Stimulated activated CD4-positive, alpha-beta T cell treated with anti-CD3 and anti-CD28 coated beads, Interleukin-15, amount 100 ng/mL, for 1 hour (primary cell): ENCODE data around the gene ELAPOR1.
"Not testable (repeated sequence)": the region's sequence is repeated elsewhere in the genome, so short reads cannot be mapped to it uniquely, and the experiment has no call there.

Source experiments
- DNase-seq, 2 donors: peaks; one replicate each; pipeline ENCODE4 v3.0.0-alpha.2; 2020; ENCODE audit warnings: low read depth in 1 of 2, low spot score in 1 of 2

ELAPOR1 gene

DNA sequence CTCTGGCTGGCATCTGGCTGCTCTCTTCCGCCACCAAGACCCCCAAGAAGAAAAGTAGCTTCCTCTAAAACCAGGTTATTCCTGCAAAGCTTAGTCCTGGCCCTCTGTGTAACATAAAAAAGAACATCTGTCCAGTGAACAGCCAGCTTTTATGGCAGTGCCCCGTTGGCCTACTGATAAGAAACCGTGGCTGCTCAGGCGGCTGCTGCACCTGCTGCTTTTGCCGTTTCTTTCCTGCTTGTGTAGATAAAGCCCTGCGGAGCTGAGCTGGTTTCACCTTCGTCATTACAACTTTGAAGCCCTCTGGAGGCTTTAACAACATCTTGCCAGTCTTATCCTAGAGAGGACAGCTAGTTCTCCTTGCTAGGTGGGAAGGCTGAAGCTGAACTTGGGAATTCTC, 20.5 kb downstream of the ELAPOR1 start:
- DNase-seq: no peak

DNA sequence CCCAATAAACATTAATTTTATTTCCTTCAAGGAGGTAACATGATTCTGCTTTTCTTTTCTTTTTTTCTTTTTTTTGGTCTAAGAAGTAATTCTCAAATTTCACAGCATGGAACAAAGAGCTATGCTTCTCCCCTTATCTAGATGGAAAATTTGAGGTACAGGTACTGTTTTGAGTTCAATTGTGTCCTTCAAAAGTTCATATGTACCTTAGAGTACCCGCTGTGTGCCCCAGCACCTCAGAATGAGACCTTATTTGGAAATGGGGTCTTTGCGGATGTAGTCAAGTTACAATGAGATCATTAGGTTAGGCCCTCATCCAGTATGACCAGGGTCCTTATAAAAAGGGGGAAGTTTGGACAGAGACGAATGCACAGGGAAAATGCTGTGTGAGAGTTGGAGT, 22.0 kb downstream of the ELAPOR1 start:
- DNase-seq: no peak

DNA sequence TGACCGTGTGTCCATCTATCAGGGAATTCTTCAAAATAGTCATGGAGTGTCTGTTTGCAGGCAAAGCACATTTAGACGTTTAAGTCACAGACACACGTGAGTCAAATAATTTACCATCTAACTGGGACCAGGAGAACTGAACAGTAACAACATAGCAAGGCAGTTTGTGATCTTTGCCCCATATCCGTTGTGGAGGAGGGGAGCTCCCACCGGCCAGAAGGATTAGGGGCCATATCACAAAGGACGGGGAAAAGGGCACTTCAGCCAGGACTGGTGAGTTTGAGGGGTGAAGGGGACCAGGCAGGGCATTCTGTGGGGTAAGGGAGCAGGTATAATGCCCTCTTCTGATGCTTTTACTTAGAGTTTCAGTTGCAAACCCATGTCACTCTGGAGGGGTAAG, 22.9 kb downstream of the ELAPOR1 start:
- DNase-seq: no peak

DNA sequence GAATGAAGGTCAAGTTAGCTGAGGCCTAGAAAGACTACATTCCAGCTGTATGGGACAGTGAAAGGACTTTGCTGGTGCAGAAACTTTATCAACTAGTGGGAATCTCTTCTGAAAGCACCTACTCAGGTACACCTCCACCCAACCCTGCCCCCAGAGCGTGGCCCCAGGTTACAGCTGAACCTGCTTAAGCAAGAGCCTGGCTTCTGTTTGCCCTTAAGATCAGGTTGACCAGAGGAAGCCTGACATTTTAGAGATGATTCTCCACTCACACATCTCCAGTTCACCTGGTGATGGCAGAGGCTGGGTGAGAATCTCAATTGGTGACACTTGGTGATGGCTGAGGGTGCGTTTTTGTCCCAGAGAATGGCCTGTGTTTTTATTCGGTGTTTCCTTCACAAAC, 24.0 kb downstream of the ELAPOR1 start:
- no peak for DNase-seq

DNA sequence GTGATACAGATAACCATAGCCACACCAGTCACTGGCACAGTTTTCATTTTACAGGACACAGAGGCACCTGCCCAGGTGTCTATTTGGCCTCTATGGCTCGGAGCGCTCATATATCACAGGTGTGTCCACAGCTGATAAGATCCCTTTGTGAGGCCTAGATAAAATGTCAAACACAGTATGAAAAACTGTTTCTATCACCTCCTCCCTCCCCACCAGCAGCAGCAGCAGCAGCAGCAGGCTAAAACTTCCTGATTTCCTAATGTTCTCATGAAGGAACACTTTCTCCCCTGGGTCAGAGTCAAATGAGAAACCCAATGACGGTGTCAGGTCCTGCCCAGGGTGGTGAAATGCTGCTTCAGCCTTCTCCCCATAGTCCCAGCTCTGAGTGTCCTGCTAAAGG, 24.4 kb downstream of the ELAPOR1 start:
- no peak for DNase-seq

DNA sequence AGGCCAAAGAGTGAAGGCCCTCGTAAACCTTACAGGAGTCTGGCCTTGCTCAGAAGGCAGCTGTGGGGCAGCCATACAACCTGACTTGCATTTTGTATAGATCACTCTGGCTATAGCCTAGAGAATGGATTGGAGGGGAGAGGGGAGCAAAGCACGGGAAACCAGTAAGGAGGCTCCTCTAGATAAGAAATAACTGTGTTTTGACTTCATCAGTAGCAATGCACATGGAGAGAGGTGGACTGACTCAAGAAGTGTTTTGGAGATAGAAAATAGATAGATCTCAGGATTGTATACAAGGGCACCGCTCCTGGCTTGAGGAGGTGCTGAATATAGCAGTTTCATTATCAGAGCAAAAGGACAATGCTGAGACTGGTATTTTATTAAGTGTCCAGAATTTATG, 26.5 kb downstream of the ELAPOR1 start:
- DNase-seq: no peak

DNA sequence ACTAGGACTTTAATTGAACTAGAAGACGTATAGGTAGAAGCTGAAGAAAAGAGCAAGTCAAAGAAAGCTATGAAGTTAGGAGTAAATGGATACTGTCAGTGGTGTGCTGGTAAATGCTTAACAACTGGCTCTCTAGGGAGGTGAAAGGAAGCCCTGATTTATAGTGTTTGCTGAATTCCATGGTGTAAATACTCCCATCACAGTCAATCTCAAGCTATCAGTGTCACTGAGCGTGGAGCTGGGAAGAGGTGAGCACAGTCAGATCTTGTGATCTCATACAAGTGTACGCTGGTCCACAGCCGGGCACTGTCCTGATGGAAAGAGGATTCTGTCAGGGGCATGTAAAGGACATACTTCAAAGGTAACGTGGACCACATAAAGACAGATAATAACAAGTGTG, 28.3 kb downstream of the ELAPOR1 start:
- no peak for DNase-seq

DNA sequence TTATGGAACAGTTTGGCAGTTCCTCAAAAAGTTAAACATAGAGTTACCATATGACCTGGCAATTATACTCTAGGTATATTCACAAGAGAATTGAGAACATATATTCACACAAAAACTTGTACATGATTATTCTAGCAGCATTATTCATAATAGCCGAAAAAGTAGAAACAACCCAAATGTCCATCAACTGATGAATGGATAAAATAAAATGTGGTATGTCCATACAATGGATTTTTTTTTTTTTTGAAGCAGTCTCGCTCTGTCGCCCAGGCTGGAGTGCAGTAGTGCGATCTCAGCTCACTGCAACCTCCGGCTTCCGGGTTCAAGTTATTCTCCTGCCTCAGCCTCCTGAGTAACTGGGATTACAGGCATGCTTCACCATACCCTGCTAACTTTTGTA, 28.8 kb downstream of the ELAPOR1 start:
- not testable (repeated sequence) for DNase-seq

DNA sequence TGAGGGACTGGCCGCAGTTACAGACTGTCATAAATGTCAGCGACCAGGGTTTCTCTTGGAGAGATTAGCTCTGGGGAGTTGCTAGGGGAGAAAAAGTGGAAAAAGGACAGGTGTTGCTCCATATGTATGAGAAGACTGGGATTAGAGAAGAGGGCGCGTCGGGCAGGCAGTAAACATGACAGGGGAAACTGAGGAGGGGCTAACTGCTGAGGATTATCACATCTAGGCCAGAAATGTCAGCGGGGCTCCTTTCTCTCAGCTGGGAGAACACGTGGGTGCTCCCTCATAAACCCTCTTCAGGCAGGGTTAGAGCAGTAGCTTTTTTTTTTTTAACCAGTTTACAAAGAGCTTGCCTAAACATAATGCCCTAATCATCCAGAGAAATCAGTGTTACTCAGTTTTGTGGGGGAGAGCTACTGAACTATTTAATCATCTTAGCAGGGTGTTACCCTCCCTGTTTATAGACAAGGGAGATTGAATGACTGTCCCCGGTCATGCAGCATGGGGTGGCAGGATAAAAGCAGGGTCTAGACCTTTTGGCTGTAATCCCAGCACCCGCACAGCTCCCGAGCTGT, 35.2 kb downstream of the ELAPOR1 start:
- no peak for DNase-seq

DNA sequence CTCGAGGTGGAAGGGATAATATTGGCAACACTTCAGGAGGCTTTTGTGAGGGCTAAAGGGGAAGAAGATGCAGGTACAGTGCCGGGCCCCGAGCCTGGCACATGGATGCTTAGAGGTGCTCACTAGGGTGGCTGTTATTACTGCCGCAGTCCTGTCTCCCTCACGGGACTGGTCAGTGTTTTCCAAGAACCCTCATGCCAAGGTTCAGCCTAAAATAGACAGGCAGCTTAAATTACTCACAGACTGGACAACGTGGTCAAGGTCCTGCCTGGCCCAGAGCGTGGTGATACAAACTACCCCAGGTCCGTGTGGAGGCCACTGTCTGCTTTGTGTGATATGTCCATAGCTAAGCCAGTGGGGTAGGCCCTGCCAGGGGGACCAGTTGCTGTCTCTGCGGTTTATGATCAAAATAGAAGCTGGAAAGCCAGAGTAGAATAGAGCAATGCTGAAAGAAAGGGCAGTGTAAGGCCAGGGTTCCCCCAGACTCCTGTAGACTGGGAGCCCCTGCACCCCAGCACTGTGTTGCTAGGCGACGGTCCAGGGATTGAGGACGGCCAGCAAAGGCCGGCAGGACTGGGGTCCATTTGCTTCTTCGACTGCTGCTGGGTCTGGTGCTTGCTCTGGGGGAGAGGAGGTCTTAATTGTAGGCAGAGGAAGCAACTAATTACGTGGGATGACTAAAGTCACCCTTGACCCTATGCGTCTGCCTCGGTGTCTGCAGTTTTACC, 36.1 kb downstream of the ELAPOR1 start:
- DNase-seq: no peak

DNA sequence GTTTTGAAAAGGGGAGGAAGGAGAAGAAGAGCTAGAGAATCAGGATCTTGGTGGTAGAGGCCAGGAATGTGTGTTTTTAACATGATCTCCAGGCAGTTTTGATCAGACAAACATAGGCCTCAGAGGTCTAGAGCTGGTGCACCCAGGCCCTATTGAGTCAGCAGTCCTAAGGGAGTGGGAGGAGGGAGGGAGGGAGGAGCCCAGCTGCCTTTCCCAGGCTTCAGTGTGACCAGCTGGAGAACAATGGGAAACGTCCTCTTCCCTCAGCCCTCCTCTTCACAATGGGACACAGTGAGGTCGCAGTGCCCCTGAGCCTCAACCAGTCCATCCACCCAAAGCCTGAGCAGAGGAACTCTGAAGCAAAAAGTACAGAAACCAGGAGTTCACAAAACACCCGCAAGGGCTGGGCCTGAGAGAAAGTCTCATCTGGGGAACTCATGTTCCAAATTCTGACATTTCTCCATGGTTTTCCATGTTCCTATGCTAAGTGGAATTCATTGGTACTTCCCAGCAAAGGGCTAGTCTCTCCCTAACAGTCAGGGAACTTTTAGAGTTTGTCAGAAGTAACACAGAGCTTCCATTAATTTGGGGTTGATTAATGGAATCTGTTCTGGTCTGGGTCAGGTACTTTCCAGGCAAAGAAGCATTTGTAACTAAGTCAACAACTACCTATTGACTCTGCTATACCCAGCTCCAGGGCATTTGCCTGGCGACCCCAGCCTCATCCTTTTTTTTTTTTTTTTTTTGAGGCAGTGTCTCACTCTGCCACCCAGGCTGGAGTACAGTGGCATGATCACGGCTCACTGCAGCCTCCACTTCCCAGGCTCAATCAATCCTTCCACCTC, 37.5 kb downstream of the ELAPOR1 start:
- DNase-seq: no peak

DNA sequence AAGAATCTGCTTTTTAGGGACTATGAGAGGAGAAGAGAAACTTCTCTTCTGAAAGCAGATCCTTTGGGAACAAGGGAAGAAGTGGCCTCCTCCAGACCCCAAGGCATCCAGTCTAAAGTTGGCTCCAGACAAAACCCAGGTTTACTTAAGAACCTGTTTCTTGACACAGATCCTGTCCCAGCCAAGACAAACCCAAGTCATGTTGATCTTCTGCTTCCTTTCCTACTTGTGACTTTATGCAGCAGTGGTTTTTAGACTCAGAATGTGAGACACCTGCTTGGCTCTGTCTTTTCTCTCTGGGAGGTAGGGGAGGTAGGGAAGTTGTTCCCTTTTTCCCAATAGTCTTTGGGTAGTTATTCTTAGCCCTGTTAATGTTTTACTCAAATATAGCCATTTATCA, 38.3 kb downstream of the ELAPOR1 start:
- no peak for DNase-seq

DNA sequence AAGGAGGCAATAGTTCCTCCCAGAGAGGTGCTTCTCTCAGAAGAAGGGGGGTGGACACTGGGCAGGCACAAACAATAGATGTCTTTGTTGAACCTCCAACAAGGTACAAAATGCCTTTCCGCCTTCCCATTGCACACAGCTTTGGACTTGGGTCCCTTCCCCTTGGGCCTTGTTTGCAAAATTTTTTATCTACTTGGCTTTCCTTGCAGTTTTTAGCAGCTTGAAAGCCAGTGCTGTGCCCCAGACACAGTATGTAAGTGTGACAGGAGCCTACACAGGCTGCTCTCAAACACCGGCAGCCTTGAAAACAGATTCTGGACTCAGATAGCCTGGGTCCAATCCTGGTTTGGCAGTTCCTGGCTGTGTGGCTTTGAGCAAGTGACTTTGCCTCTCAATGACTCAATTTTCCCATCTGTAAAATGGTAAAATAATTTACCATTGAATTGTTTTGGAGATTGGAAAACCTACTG, 43.0 kb downstream of the ELAPOR1 start:
- no peak for DNase-seq

DNA sequence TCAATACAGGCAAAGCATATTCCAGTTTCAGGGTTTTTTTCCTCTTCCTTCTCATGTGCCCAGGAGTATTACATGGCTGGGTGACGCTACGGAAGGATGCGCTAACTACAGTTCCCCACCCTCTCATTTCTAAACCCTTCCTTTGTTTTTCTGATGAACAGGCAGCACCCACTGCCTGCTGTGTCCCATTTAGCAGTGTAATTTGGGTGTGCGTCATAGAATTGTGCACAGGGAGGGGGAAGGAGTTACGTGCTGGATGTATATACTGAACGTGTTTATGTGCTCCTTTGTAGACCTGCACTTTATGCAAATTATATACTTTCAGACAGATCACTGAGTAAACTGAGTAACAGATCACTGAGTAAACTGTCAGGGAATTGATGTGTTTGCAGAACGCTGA, 44.5 kb downstream of the ELAPOR1 start:
- DNase-seq: no peak

DNA sequence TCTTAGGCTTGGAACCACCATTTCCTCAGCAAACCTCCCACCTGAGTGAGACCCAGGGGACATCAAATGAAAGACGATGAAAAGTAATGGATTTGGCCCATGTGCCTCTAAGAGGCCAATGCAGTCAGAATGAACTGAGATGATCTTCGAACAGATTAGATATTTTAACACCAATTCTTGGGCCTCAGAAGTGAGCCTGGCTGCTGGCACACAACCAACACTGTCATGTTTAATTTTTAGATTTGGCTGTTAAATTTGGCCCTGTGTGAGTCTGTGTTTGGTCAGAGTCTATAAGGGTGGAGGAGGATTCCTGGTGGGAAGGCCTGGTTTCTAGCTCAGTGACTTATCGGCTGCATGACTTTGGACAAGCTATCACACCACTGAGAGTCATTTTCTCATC, 45.4 kb downstream of the ELAPOR1 start:
- DNase-seq: no peak

DNA sequence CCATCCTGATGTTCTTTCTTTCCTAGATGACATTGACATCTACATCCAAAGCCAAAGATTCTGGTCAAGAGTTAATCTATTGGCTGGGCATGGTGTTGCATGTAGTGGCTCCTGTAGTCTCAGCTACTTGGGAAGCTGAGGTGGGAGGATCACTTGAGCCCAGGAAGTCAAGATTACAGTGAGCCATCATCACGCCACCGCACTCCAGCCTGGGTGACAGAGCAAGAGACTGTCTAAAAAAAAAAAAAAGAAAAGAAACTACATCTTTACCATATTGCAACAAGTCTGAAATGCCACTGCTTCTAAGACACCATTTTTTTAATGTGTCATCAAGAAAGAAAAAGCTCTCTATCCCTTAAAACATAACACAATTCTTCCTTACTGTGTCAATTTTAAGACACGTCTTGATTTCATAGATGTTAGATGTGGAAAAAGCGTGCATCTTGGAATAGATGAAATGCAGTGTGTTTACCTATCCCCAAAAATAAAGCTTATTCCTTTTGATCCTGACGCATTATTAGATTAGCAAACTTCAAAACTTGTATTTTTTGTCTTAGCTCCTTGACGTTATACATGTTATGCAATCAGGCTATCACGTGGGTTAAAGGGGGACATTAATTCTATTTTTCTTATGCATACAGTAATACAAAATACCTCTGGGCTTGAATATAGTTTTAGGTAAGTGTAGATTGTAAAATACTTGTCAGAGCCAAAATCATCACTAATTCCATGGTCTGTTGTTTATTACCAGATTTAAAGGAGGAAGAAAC, 46.3 kb downstream of the ELAPOR1 start:
- no peak for DNase-seq

DNA sequence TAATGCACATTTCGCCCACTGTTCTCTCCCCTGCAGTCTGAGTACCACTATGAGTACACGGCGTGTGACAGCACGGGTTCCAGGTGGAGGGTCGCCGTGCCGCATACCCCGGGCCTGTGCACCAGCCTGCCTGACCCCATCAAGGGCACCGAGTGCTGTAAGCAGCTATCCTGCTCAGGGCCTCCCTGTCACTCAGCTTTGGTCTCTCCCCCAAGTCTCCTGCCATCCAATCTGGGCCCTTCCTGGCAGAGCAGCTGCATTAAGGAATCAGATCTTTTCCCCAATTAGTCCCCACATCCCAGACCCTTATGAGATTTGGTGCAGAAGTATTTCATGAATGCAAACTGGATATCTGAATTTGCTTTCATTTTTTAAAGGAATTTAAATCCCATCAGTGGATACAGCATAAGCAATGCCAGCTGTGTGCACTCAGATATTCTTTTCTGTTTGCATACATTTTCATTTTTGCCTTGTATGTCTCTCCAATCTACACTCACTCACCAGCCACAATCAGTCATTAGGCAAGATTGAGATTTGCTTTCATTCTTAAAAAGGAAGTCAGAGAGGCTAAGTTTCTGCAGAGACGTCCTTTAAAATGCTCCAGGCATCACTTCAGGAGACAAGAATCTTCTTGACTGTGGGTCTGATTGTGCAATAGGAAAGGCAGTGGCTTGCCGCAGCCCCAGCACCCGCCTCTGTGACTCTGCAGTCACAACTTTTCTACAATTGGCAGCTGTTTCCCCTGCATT, 48.1 kb downstream of the ELAPOR1 start:
- no peak for DNase-seq

DNA sequence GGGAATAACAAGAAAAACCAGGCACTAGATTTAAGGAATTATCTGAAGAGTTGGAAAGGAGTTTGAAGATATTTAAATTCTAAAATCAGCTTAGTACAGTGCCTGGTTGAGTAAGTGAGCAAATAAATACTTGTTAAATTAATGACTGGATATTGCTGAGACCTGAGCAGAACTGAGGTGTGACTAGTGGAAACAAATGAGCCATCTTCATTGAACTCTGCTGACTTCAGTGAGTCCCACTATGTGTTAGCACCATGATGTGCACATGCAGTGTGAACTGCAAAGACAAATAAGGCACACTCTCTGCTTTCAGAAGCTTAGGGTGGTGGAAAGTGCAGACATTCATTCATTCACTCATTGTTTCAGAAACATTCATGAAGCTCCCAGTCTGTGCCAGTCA, 48.7 kb downstream of the ELAPOR1 start:
- DNase-seq: no peak

DNA sequence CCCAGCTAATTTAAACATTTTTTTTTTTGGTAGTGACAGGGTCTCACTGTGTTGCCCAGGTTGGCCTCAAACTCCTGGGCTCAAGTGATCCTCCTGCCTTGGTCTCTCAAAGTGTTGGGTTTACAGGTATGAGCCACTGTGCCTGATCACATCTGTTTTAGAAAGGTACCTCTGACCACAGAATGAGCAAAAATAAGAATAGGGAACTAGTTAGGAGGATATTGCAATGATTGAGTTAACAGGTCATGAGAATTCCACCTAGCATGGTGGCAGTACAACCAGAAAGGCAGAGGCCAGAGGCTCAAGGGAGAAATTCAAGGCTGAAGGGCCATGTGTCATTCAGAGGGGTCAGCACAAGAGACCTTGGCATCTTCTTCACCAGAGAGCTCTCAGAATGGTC, 49.6 kb downstream of the ELAPOR1 start:
- DNase-seq: no peak
